Keratinocyte (primary cell): ENCODE results near the gene ZNF248.

ENCODE experiments used
- CTCF ChIP-seq, 3 experiments: IDR thresholded peaks in 1 of 3; conservative IDR thresholded peaks in 1 of 3; optimal IDR thresholded peaks in 1 of 3; 2 replicates in 2 of 3; 3 replicates in 1 of 3; pipeline versions ENCODE3 to v1.5.1; 2011; ENCODE audit warnings: low read length in 3 of 3, mild to moderate bottlenecking in 3 of 3, moderate library complexity in 2 of 3, control low read depth in 1 of 3, inconsistent platforms in 1 of 3; ENCODE audit not compliant: insufficient read depth in 2 of 3; ENCODE audit errors: extremely low read depth in 1 of 3
- EZH2 ChIP-seq: IDR thresholded peaks from one replicate; pipeline ENCODE4 v1.6.1; 2012; ENCODE audit warnings: inconsistent platforms, mild to moderate bottlenecking, low read length, moderate library complexity

- no peak for TF ChIP-seq CTCF (optimal IDR thresholded peaks at IDR 0.05 in 1 of 3, IDR thresholded peaks at IDR 0.05 in 1 of 3, conservative IDR thresholded peaks at IDR 0.05 in 1 of 3; ENCODE audit: extremely low read depth in 1 of 3, insufficient read depth in 2 of 3, low read length in 3 of 3)
- TF ChIP-seq EZH2 = no peak
These were observed 115.6 kb downstream of the ZNF248 start for GRCh38 chr10:37741831-37742230.
